ENCODE results near the gene SV2B. TPM values are rescaled to one million over a fixed set of nuclear protein-coding genes. Genes with fewer than 3 reads are reported as not detected.
A peak's percentile ranks its signal among the peaks of the same experiment; 100 is the strongest.

The SV2B gene
- total RNA-seq, 1 donor from 2014 or later = 3.5 TPM

DNA sequence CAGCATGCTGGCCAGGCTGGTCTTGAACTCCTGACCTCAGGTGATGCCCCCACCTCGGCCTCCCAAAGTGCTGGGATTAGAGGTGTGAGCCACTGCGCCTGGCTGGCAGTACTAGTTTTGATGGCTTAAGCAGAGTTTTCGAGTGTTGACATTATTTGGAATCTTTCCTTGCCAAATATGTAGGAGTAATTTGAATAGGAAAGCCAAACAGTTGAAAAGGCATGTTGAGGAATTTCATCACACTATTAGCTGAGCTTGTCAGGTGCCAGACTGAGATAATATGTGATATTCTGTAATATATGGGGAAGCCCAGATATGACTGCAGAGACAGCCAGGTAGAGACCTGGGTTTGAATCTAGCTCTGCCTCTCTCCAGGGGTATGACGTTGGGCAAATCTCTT lies 109.3 kb downstream of the SV2B start:
- intact Hi-C loops (cut with DNase I) = no loop called here
- no peak for DNase-seq (ENCODE audit: missing footprints)
- ATAC-seq = no peak

DNA sequence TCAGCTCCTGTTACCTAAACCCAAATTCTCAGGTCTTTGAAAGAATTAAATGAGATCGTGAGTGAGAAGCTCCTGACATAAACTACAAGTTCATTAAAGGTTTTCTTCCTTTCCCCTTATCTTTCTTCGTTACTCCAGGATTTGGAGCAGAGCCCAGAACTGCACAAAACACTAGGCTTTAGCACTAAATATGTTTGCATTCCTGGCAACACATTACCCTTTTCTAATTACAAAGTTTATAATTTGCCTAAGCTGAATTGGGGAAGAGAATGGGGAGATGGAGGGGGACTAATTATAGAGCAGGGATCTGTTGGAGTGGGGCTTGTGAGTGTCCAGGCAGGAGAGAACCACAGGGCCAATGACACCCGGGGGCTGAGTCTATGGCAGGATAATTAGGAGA lies 109.7 kb downstream of the SV2B start:
- ATAC-seq (no peak), DNase-seq (ENCODE audit: missing footprints) (no peak)
- intact Hi-C loops (cut with DNase I) = no loop called here

DNA sequence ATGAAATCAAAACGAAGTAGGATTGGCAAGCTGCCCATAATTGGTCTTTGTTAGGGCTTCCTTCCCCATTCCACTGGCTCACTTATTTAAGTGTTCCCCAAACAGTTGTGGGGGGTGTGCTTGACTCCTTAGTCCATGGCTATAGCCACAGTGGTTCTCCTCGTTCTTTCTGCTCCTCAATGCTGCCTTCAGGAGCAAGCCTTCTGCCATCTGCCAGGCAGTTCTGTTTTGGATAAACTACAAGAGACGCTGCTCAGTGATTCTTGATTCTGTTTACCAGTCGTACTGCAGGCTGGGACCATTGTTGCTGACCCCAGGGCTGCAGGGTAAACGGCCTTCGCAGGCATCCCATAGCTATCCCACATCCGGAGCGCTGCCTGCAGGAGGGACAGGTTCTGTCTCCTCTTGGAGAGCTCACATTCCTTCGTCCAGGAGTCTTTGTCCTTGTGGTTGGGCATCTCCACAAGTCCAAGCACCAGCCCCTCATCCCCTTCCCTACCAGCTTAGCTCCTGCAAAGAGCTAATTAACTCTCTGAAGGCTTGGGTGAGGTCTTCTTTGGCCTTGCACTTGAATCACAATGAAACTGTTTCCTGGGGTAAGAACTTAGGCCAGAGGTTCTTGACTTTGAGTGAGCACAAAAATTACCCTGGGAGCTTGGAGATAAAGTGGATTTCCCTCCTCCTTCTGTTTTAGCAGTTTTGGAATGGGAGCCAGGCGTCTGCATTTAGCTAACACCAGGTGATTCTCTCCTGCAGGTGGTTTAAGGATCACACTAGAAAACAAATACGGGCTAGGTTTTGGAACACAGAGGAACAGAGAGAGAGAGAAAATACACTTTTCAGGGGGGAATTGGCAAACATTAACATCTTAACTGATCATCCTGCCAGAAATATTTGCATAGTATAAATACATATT lies 114.9 kb downstream of the SV2B start:
- no peak for DNase-seq (ENCODE audit: missing footprints)
- intact Hi-C loops (cut with DNase I) = no loop called here
- no peak for ATAC-seq

DNA sequence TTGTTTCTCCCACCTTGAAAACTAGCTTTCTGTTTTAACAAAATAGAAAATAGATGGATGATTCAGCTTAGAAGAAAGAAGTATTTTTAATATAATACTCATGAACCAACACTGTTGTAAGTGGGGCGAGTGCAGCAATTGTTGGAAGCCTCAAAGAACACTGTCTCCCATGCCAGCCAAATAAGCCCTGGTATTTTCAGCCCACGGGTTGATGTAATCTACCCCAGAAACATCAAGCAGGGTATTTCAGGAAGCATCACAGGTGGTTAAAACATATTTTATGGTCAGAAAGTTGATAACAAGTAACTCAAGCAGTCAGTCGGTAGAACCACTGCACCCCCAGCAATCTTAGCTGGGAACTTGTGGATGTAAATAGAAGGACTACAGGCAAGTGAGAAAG lies 115.9 kb downstream of the SV2B start:
- intact Hi-C loops (cut with DNase I) = no loop called here
- no peak for ATAC-seq
- no peak for DNase-seq (ENCODE audit: missing footprints)

DNA sequence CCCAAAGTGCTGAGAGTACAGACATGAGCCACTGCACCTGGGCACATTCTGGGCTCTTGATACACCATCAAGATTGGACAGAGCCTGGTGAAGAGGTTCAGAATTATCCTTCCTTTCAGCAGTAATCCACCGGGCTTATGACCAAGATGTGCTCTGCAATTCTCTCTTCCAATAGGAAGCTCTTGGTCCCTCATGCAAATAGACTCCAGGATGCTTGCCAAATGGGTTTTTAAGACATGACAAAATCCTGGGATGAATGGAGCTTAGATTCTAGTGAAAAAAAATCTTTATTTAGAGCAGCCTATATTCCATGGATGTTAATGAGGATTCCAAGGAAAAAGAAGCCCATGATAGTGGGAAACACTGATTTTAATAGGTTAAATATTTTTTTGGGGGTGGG lies 119.1 kb downstream of the SV2B start:
- intact Hi-C loops (cut with DNase I) = no loop called here
- DNase-seq (ENCODE audit: missing footprints) = no peak
- no peak for ATAC-seq

DNA sequence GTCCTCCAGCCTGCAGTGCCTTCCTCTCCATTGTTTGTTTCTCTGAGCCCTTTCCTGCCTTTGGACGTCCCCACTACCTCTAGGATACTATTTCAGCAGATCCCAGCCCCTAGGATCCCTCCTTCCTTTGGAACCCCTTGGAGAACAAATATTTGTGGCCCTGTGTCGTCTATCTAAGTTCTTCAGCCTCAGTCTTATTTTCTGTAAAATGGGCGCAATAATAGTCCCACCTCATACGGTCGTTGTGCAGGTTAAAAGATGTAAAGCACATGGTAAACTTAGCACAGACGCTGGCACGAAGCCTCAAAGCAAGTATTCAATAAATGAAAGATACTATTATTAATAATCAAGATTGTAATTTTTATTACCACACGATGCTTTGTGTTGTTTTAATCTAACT lies 122.0 kb downstream of the SV2B start:
- DNase-seq (ENCODE audit: missing footprints) = no peak
- ATAC-seq = no peak
- intact Hi-C loops (cut with DNase I) = no loop called here

DNA sequence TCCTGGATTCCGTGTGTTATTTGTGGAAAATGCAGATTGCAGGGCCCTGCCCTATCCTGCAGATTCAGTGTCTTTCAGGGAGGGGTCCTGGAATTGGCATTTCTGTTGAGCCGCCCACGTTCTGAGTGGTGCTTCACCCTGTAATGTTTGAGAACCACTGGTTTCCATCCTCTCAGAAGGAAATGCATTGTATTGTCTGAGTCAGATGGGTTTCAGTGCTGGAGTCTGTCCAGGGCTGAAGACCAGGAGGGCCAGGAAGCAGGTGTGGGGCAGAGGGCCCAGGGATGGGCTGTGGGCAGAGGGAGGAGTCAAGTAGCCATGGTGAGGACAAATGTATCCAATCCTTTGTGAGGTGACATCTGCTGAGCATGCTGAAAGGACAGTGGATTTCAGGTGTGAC lies 123.8 kb downstream of the SV2B start:
- intact Hi-C loops (cut with DNase I) = loop anchor here (1.0 kb wide), 1 partner anchor 168 kb away; no protein-coding TSS in a partner anchor
- ATAC-seq (no peak), DNase-seq (ENCODE audit: missing footprints) (no peak)

DNA sequence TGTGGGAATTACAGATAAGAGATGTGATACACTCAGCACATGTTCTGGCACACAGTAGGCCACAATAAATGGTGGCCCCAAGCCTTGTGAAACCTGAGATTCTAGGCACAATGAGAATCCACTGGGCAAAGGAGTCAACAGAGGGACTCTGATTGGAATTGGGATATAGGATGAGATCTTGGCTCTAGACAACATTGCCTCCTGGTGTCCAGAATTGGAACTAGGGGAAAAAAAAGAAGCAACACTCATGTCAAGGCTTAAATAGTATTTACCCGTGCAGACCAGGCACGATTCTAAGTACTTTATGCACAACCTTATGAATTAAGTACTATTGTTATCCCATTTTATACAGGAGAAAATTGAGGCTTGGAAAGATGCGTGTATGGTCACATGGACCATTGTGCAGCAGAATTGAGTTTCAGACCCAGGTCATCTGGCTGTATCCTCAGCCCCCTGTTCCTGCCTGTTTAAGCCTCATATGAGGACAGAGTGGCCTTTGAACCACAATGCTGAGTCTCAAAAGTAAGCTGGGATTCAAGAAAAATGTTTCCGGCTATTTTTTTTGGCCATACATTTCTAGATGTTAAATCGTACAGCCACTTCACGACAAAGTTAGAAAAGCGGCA lies 124.8 kb downstream of the SV2B start:
- ATAC-seq = no peak
- intact Hi-C loops (cut with DNase I) = loop anchor here (1.0 to 5.0 kb wide), 2 partner anchors 123 to 169 kb away; partner anchors contain the start of gene SV2B
- no peak for DNase-seq (ENCODE audit: missing footprints)

DNA sequence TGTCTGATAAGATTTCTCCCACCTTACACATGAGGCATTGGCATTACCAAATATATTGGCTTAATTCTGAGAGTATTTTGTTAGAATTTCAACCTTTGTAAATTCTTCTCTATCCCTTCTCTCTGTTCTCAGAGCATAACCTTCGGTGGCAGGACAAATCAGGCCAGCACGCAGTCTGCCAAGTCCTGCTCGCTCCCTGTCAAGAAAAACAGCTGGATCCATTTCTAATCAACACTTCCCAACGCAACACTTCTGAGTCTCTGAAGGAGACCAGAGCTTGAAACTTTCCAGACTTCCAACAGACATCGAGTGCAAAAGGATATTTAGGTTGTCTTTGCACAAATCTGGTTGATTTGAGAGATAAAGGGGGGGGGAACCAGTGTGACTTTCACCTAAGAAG lies 125.7 kb downstream of the SV2B start:
- ATAC-seq (peak; percentile 78), DNase-seq (ENCODE audit: missing footprints) (no peak)
- intact Hi-C loops (cut with DNase I) = loop anchor here (5.0 kb wide), 1 partner anchor 123 kb away; the partner anchor contains the start of gene SV2B

DNA sequence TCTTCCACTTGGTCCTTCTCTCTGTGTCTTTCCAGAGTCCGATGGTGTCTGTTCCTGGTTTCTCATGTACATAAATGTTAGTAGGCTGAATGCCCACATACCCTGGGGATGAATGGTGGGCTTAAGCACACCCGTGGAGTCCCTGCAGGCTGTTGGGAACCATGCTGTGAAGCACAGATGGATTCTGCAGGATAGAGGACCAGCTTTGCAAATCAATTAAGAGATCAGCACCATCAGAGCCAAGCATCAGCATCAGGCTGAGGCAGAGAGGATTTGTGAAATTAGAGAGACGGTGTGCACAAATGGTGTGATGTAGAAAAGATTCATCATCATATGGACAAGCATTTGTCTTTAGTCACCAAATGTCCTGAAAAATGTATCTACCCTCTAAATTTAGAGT lies 127.1 kb downstream of the SV2B start:
- no peak for ATAC-seq
- intact Hi-C loops (cut with DNase I) = loop anchor here (5.0 kb wide), 1 partner anchor 125 kb away; the partner anchor contains the start of gene SV2B

DNA sequence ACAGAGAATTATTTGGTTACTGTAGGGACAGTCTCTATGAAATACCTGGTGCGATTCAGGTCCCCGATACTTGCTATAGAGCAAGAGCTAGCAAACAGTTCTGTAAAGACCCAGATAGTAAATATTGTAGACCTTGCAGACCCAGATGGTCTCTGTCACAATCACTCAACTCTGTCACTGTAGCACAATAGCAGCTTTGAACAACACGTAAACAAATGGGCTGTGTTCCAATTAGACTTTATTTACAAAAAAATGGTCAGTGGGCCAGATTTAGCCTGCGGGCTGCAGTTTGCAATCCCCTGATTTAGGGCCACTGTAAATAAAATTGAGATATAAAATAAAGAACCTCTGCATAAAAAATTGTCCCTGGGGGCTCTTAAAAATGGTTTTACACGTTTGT lies 127.7 kb downstream of the SV2B start:
- no peak for DNase-seq (ENCODE audit: missing footprints)
- intact Hi-C loops (cut with DNase I) = loop anchor here (5.0 kb wide), 1 partner anchor 125 kb away; the partner anchor contains the start of gene SV2B
- ATAC-seq = no peak

More for the DNA sequence above, 127.1 kb downstream of the SV2B start:
- DNase-seq (ENCODE audit: missing footprints) = no peak

DNA sequence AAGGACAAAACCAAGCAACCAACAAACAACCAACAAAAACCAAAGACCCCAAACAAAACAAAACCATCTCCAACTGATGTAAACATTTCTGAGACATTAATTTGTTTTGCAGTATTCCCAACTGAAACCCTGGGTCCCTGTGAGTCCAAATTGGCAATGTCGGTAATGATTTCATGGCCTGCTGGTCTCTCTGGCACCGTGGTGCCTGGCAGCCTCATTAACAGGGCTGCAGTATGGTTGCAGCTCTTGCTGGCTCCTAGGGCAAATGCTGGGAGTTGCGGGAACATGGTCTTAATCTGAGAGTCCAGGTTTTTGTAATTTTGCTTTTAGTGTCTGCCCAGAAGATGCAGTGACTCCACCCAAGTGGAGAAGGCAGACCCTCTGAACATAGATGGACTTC lies 128.3 kb downstream of the SV2B start:
- intact Hi-C loops (cut with DNase I) = loop anchor here (5.0 kb wide), 1 partner anchor 126 kb away; the partner anchor contains the start of gene SV2B
- ATAC-seq = no peak
- no peak for DNase-seq (ENCODE audit: missing footprints)

DNA sequence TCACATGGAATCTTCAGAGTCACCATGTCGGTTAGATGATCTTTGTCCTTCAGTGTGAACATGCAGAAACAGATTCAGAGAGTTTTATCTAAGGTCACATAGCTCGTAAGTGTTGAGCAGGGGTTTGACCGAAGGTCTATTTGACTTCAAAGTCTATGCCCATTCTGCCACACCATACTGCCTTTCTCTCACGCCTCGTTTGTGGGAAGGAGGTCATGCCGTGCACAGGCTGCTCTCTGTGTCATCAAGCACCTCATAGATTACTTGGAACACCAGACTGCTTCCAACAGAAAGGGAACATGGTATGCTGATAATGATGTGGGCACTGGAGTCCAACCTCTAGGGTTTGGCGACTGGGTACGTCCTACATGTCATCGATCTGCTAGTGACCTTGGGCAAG lies 128.8 kb downstream of the SV2B start:
- ATAC-seq = peak; percentile 36
- intact Hi-C loops (cut with DNase I) = loop anchor here (5.0 kb wide), 1 partner anchor 127 kb away; the partner anchor contains the start of gene SV2B

DNA sequence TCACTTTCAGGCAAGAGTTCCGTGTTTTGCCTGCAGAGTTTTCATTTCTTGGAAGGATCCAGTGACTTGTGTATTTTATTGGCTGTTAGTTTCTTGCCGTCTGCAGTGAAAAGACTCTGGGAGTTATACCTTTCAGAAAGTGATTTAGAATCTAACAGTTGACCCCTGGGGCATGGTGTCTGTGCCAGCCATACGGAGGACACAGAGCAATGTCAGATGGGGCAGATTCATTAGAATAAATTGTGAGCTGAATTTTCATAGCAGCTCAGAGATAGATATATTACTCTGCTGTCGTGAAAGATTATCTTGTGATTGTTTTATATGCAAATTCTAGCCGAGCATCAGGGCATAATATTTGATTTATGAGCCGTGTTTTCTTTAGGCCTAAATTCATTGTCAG lies 131.6 kb downstream of the SV2B start:
- ATAC-seq (no peak), DNase-seq (ENCODE audit: missing footprints) (no peak)
- intact Hi-C loops (cut with DNase I) = no loop called here

More for the DNA sequence above, 128.8 kb downstream of the SV2B start:
- DNase-seq (ENCODE audit: missing footprints) = no peak

DNA sequence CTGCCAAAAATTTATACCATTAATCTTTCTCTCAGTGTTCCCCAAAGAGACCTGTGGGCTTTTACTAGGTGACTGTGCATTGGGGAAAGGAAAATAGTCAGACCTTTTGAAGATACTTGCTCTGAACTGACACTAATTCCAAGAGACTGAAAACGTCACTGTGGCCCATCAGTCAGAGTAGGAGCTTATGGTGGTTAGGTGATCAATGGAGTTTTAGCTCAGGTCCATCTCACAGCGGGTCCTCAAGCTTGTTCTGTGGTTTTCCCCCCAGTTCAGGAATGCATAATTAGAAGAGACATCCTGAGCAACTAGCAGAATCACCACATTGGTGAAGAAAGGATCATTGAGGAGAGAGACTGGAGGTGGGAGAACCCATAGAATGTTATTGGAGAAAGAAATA lies 134.7 kb downstream of the SV2B start:
- DNase-seq (ENCODE audit: missing footprints) (no peak), ATAC-seq (no peak)
- intact Hi-C loops (cut with DNase I) = no loop called here

DNA sequence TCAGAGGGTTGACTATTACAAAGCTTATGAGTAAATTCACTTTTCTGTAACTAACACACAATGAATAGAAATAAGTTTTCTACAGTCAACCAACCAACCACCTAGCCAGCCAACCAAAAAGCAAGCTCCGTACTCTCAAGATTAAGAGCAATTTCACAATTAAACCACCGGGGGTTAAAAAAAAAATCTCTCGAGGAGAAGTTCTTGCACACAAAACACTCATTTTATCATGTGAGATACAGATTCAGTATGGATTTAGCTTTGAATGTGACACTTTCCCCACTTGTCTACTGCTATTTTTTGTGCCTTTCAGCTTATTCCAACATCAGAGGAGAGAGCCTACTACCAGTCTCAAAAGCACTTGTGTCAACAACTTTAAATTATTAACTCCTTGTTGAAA lies 135.3 kb downstream of the SV2B start:
- no peak for DNase-seq (ENCODE audit: missing footprints)
- no peak for ATAC-seq
- intact Hi-C loops (cut with DNase I) = no loop called here

DNA sequence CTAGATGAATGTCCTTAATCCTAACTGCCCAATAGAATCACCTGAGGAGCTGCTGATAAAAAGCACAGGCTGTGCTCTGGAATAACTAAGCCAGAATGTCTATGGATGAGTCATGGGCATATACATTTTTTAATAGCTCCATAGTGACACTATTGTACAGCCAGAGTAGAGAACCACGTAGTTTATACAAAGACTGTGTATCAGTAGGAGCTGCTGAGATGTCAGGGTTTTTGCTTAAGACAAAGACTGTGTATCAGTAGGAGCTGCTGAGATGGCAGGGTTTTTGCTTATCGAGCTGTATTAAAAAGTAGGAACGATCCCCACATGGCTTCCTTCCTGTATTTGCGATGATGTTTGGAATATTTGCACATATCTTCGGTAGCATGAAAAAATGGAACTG lies 137.4 kb downstream of the SV2B start:
- intact Hi-C loops (cut with DNase I) = no loop called here
- ATAC-seq (no peak), DNase-seq (ENCODE audit: missing footprints) (no peak)

DNA sequence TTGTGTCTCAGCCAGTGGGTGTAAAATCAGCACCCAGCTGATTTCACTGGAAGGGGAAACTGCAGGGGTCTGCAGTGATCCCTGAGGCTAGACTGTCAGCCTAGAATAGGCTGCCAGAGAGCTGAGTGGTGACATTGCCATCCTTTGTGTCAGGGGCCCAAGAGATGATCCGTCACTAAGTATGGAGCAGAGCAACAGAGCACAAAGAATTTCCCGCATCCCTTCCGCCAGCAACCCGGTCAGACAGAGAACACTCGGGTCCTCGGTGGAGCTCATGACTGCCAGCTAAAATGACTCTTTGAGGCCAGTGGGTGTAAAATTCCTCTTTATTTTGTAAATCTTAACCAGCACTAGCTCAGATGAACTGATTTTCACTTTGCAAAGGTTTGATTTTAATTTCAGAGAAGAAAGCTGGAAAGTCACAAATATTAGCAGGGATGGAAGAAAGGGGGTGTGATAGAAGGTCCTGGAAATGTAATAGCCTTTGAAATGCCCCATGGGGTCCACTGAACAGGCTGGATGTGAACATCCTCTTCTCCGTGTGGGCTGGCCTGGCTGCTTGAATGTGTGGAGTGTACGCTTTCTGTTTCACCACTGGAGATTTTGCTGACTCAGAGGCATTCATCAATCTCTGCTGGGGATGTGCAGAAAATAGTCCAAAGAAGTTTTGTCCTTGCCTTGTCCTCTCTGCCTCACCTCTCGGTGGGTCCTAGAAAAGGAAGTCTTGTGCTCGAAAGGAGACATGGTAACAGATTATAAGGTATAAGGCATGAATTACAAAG lies 138.8 kb downstream of the SV2B start:
- intact Hi-C loops (cut with DNase I) = no loop called here
- DNase-seq (ENCODE audit: missing footprints) (no peak), ATAC-seq (peak; percentile 46)

DNA sequence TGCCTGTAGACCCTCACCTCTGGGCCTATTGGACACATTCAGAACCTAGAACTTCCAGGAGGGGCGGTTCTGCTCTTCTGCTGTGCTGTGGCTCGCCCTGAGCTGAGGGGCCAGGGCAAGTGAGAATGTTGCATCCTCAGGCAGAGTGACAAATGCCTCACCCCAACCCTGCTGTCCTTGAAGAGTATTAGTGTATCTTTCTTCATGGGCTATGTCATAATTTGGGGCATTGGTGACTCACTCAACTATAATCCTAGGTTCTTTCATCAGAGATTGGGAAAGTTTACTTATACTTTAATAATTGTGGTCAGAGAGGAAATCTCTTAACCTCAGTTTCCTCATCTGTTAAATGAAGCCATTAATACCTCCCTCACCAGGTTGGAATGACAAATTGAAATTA lies 143.8 kb downstream of the SV2B start:
- DNase-seq (ENCODE audit: missing footprints) (no peak), ATAC-seq (no peak)
- intact Hi-C loops (cut with DNase I) = no loop called here

Measured in Right ventricle myocardium inferior (tissue), 1 donor.